Measurements from ENCODE around the gene EVA1C. TPM values are rescaled to one million over a fixed set of nuclear protein-coding genes. Genes with fewer than 3 reads are reported as not detected.

EVA1C gene
- total and polyA plus RNA-seq, 2 experiments from 2014 or later = 4.6 to 6.9 TPM

GRCh38 chr21:32410291-32410690 is 2.2 kb upstream of the EVA1C start:
- H3K4me3 Mint-ChIP-seq = no peak overlapping the region
- H3K36me3 Mint-ChIP-seq (ENCODE audit: low read depth) = no peaks in the 10 kb centered on the region
- Histone ChIP-seq H3K4me3 (no peak overlapping the region), H3K27ac (ENCODE audit: low read depth) (no peak overlapping the region), H2AFZ (no peak overlapping the region), H3K4me1 (ENCODE audit: insufficient read depth) (peaks cover 23% of the 10 kb centered on the region), H3K36me3 (ENCODE audit: insufficient read depth) (peaks cover 3% of the 10 kb centered on the region; the same call in 1 of the 2 replicates), H3K79me2 (replicated peaks; ENCODE audit: insufficient read depth) (no peaks in the 10 kb centered on the region), H3F3A (replicated peaks; ENCODE audit: low read depth) (peaks cover 17% of the 10 kb centered on the region; the same call in 1 of the 2 replicates), H3K4me2 (no peak overlapping the region), H3K9me2 (ENCODE audit: insufficient read depth) (no peaks in the 10 kb centered on the region), H3K27me3 (ENCODE audit: insufficient read depth) (peaks cover 64% of the 10 kb centered on the region), H4K20me1 (replicated peaks; ENCODE audit: insufficient read depth) (0 out of 2 replicates have a peak, but pooled peaks cover 5% of the 10 kb centered on the region)
- peaks cover 42% of the 10 kb centered on the region for H3K27me3 Mint-ChIP-seq (ENCODE audit: insufficient read depth, low read depth, poor library complexity)
- ATAC-seq (no peak), DNase-seq (ENCODE audit: low spot score) (no peak)
- H3K4me1 Mint-ChIP-seq = peaks cover 22% of the 10 kb centered on the region
- H3K9me3 Mint-ChIP-seq = no peaks in the 10 kb centered on the region; the same call in 2 of the 3 replicates
- no peak overlapping the region for H3K27ac Mint-ChIP-seq
- TF ChIP-seq ZNF114 (CRISPR knock-in tag; IDR thresholded peaks at IDR 0.05) (no peak), ZNF331 (CRISPR knock-in tag; IDR thresholded peaks at IDR 0.05; ENCODE audit: low read depth) (no peak)

DNA sequence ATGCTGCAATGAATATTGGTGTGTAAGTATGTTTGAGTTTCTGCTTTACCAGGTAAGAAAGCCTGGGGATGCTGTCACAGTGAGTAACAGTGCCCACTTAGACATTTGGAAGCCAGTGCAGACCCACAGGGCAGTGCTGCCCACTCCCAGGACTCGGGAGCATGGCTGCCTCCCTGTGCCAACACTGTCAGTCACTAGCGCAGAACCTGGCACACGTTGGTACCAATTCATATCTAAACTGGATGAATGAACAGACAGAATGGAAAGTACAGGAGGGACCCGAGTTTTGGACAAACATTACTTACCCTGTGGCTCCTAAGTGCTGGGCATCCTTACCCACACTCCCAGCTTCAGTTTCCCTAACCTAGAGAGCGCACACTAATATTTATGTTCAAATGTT is 1.6 kb upstream of the EVA1C start:
- Histone ChIP-seq H4K20me1 (replicated peaks; ENCODE audit: insufficient read depth) (0 out of 2 replicates have a peak, but pooled peaks cover 5% of the 10 kb centered on the region), H3K4me1 (ENCODE audit: insufficient read depth) (peaks cover 29% of the 10 kb centered on the region), H3K9me2 (ENCODE audit: insufficient read depth) (no peaks in the 10 kb centered on the region), H2AFZ (no peak overlapping the region), H3K27me3 (ENCODE audit: insufficient read depth) (peaks cover 70% of the 10 kb centered on the region), H3K27ac (ENCODE audit: low read depth) (no peak overlapping the region), H3K4me2 (peak overlapping the region; percentile 97), H3K79me2 (replicated peaks; ENCODE audit: insufficient read depth) (no peaks in the 10 kb centered on the region), H3F3A (replicated peaks; ENCODE audit: low read depth) (peaks cover 17% of the 10 kb centered on the region; the same call in 1 of the 2 replicates), H3K4me3 (peak overlapping the region; percentile 82), H3K36me3 (ENCODE audit: insufficient read depth) (peaks cover 3% of the 10 kb centered on the region; the same call in 1 of the 2 replicates)
- H3K4me3 Mint-ChIP-seq = peak overlapping the region; percentile 80
- no peaks in the 10 kb centered on the region; the same call in 2 of the 3 replicates for H3K9me3 Mint-ChIP-seq
- no peak for ATAC-seq
- DNase-seq (ENCODE audit: low spot score) = no peak
- no peak overlapping the region for H3K27ac Mint-ChIP-seq
- H3K4me1 Mint-ChIP-seq = peaks cover 29% of the 10 kb centered on the region
- H3K36me3 Mint-ChIP-seq (ENCODE audit: low read depth) = no peaks in the 10 kb centered on the region
- H3K27me3 Mint-ChIP-seq (ENCODE audit: insufficient read depth, low read depth, poor library complexity) = peaks cover 43% of the 10 kb centered on the region
- TF ChIP-seq CREB1 (CRISPR knock-in tag; IDR thresholded peaks at IDR 0.05; ENCODE audit: low read depth) (no peak), ZNF331 (CRISPR knock-in tag; IDR thresholded peaks at IDR 0.05; ENCODE audit: low read depth) (no peak), JUNB (IDR thresholded peaks at IDR 0.05; ENCODE audit: unreplicated experiment) (no peak), ZNF114 (CRISPR knock-in tag; IDR thresholded peaks at IDR 0.05) (no peak), STAT1 (IDR thresholded peaks at IDR 0.05; ENCODE audit: unreplicated experiment) (no peak), NANOG (IDR thresholded peaks at IDR 0.05; ENCODE audit: borderline replicate concordance) (no peak), ETS1 (IDR thresholded peaks at IDR 0.05) (no peak)
- TF ChIP-seq, protein P1, sequence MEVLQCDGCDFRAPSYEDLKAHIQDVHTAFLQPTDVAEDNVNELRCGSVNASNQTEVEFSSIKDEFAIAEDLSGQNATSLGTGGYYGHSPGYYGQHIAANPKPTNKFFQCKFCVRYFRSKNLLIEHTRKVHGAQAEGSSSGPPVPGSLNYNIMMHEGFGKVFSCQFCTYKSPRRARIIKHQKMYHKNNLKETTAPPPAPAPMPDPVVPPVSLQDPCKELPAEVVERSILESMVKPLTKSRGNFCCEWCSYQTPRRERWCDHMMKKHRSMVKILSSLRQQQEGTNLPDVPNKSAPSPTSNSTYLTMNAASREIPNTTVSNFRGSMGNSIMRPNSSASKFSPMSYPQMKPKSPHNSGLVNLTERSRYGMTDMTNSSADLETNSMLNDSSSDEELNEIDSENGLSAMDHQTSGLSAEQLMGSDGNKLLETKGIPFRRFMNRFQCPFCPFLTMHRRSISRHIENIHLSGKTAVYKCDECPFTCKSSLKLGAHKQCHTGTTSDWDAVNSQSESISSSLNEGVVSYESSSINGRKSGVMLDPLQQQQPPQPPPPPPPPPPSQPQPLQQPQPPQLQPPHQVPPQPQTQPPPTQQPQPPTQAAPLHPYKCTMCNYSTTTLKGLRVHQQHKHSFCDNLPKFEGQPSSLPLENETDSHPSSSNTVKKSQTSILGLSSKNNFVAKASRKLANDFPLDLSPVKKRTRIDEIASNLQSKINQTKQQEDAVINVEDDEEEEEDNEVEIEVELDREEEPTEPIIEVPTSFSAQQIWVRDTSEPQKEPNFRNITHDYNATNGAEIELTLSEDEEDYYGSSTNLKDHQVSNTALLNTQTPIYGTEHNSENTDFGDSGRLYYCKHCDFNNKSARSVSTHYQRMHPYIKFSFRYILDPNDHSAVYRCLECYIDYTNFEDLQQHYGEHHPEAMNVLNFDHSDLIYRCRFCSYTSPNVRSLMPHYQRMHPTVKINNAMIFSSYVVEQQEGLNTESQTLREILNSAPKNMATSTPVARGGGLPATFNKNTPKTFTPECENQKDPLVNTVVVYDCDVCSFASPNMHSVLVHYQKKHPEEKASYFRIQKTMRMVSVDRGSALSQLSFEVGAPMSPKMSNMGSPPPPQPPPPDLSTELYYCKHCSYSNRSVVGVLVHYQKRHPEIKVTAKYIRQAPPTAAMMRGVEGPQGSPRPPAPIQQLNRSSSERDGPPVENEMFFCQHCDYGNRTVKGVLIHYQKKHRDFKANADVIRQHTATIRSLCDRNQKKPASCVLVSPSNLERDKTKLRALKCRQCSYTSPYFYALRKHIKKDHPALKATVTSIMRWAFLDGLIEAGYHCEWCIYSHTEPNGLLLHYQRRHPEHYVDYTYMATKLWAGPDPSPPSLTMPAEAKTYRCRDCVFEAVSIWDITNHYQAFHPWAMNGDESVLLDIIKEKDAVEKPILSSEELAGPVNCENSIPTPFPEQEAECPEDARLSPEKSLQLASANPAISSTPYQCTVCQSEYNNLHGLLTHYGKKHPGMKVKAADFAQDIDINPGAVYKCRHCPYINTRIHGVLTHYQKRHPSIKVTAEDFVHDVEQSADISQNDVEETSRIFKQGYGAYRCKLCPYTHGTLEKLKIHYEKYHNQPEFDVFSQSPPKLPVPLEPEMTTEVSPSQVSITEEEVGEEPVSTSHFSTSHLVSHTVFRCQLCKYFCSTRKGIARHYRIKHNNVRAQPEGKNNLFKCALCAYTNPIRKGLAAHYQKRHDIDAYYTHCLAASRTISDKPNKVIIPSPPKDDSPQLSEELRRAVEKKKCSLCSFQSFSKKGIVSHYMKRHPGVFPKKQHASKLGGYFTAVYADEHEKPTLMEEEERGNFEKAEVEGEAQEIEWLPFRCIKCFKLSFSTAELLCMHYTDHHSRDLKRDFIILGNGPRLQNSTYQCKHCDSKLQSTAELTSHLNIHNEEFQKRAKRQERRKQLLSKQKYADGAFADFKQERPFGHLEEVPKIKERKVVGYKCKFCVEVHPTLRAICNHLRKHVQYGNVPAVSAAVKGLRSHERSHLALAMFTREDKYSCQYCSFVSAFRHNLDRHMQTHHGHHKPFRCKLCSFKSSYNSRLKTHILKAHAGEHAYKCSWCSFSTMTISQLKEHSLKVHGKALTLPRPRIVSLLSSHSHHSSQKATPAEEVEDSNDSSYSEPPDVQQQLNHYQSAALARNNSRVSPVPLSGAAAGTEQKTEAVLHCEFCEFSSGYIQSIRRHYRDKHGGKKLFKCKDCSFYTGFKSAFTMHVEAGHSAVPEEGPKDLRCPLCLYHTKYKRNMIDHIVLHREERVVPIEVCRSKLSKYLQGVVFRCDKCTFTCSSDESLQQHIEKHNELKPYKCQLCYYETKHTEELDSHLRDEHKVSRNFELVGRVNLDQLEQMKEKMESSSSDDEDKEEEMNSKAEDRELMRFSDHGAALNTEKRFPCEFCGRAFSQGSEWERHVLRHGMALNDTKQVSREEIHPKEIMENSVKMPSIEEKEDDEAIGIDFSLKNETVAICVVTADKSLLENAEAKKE (CRISPR knock-in tag; IDR thresholded peaks at IDR 0.05) = no peak
- TF ChIP-seq, protein P2, sequence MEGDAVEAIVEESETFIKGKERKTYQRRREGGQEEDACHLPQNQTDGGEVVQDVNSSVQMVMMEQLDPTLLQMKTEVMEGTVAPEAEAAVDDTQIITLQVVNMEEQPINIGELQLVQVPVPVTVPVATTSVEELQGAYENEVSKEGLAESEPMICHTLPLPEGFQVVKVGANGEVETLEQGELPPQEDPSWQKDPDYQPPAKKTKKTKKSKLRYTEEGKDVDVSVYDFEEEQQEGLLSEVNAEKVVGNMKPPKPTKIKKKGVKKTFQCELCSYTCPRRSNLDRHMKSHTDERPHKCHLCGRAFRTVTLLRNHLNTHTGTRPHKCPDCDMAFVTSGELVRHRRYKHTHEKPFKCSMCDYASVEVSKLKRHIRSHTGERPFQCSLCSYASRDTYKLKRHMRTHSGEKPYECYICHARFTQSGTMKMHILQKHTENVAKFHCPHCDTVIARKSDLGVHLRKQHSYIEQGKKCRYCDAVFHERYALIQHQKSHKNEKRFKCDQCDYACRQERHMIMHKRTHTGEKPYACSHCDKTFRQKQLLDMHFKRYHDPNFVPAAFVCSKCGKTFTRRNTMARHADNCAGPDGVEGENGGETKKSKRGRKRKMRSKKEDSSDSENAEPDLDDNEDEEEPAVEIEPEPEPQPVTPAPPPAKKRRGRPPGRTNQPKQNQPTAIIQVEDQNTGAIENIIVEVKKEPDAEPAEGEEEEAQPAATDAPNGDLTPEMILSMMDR (conservative IDR thresholded peaks at IDR 0.05; ENCODE audit: low read depth in 2 of 2) = no peak
